NCI-H510A (cell line): ENCODE measurements around the gene CHST11.

Experiments
- DNase-seq: peaks from one replicate; lab custom pipeline; 2025; lab: John Stamatoyannopoulos, UW

CHST11 gene

DNA sequence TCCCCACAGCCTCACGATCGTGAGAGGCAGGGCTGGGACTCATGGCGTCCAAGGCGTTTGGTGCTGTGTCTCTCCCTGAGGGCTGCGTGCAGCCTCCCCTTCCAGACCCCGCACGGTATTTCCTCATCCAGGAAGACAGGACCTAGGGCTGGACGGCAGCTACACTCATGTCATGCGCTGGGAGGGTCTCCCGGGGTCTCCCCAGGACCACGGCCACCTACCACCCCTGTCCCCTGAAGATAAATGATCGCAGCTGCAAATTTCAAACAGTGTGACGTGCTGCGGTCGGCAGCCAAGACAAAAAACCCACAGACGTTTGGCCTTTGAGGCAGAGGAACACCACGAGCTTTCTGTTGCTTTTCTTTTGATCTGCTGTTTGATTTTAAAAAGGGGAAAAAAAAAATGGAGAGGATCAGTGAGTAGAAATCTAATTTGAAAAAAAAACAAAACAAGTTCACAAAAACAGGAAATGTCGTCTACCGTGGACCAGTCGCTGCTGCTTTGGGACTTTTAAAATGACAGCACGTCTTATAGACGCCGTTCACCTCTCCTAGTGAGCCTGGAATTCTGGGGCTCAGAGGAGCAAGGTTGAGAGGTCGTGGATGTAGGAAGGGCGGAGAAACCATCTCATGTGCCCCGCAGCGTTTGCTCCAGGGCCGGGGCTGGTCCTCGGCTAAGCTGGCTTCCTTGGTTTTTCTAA is 263.7 kb downstream of the CHST11 start:
- no peak for DNase-seq

DNA sequence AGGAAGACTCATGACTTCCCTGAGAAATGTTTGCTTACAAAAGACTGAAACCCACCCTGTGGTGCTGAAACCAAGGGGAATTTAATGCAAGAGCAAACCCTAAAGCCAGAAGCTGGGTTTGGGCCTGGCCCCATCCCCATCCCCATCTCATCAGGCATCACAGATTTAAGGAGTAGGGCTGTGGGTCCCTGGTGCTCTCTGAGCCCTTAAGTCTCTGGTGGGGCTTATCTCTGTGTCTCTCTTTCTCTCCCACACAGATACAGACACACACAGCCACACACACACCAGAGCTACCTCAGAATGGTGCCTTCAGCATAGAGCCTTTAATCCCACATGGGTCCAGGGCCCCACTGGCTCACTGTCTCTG is 264.3 kb downstream of the CHST11 start:
- DNase-seq, result no peak

DNA sequence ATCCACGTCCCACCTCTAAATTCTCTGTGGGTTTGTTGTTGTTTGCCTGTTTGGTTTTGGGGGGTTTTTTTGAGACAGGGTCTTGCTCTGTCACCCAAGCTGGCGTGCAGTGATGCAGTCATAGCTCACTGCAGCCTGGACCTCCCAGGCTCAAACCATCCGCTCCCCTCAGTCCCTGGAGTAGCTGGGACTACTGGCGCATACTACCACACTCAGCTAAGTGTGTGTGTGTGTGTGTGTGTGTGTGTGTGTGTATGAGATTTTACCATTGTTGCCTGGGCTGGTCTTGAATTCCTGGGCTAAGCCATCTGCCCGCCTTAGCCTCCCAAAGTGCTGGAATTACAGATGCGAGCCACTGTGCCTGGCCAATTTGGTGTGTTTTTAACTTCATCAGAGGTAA is 265.2 kb downstream of the CHST11 start:
- no peak for DNase-seq

DNA sequence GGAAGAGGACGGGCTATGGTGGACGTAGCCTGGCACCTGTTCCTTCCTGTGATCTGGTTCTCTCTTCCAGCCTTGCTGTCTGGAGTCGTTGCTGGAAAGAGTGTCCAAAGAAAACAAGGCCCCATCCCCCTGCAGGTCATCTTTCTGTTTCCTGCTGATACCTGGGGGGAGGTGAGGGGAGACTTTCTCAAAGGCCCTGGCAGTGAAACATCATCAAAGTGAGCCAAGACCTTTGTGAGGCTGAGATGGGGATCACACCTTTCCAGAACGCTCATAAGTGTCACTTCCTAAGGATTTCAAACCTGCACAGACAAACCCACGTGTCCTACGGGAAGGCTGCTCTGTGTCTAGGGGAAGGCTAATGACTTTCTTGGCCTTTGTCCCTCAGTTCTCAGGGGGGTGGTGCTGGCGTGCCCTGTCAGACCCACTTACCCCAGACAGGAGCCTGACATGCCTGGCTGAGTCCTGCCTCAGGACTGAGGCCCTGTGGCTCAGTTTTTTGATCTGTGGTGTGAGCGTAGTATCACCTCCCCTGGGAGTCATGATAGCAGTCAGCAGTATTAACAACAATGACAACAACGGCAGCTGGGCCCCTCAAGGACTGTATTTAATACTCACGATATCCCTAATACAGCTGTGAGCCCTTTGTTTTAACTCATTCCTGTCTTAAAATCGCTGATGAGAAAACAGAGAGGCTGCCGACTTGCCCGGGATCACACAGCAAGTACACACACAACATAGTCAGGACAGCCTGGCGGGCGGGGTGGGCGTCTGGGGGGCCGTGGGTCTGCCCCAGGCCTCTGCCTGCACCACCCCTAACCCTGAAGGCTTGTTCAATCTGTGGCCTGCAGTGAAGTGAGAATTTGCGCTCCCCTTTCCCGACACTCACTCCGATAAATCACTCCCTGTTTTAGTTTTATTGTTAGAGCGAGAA is 266.1 kb downstream of the CHST11 start:
- DNase-seq, result no peak

DNA sequence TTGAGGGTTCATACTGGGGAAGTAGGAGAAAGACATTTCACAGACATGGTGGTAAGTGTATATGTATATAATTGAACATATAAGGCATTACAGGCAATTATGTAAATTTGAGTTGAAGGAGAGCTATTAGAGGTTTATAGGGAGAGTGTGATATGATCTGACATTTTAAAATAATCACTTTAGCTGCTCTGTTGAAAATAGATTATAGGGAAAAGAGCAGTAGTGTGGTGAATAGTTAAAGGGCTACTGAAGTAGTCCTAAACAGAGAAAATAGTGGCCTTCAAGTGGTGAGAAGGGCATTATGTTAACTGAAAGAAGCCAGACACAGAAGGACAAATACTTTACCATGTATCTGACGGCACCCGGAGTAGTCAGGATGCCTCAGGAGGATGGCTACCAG is 267.1 kb downstream of the CHST11 start:
- DNase-seq, result no peak

DNA sequence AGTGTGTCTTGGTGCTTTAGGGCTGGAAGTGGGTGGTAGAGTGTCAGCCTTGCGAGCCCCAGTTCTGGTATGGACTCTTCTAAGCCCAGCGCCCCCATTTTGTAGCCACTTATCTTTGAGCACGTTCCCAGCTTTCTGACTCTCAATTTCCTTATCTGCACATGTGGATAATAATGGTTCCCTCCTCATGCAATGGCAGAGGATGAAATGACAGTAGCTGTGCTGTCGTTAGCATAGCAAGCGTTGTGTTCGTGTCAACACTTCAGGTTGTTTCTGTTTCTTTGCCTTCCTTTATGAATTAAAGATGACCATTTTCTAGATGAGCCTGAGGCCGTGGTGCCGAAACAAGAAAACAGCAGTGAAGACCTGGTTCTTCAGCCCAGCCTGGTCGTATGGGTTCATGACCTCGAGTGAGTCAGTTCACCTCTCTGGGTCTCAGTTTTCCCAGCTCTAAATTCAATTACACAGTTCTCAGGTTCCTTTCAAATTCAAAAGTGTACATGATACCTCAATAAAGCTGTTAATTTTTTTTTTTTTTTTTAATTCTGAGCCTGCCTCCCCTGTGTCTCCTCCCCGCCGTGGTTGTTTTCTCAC is 268.3 kb downstream of the CHST11 start:
- DNase-seq, result no peak

DNA sequence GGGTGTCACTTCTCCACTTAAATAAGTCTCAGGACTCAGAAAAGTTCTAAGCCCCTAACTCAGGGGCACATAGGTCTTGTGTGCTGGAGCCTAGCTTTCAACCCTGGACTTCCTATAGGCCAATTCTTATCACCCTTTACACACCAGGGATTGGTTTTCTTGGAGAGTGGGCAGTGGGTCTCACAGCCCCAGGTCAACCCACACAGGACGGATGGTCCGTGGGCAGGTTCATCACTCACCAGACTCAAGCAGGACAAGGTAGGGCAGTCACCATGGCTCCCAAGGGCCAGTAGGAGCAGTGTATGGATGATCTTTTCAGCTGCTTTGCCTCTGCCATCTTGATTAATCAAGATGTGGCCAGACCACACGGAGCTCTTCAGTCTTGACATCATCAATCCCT is 268.9 kb downstream of the CHST11 start:
- no peak for DNase-seq

DNA sequence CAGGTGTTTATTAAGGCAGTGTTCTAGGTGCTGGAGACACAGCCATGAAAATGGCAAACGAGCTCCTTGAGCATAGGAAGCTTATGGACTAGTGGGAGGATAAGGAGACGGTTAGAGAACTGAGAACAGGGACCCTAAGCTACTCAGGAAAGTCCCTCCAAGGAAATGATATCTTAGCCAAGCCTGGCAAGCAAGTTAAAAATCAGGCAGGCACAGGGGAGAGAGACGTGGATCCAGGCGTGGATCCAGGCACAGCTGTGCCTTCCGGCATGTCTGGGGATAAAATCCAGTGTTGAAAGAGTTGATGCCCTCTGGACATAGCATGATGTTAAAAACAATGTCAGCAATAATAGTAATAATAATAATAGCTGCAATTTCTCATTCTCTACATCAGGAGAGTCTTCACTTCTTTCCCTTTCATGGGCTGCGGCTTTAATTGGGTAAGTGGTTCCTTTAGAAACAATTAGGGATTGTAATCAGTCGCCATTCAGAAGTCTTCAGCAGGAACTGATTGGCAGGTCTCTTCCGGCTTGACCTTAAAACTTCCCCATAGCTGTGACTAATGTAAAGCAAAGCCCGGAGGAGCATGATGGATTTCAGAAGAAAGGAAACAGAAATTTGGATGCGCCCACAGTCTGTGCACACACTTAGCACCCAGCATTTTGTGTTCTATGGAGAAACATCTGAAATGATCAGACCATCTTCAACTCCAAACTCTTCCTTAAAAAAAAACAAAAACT is 271.1 kb downstream of the CHST11 start:
- no peak for DNase-seq

DNA sequence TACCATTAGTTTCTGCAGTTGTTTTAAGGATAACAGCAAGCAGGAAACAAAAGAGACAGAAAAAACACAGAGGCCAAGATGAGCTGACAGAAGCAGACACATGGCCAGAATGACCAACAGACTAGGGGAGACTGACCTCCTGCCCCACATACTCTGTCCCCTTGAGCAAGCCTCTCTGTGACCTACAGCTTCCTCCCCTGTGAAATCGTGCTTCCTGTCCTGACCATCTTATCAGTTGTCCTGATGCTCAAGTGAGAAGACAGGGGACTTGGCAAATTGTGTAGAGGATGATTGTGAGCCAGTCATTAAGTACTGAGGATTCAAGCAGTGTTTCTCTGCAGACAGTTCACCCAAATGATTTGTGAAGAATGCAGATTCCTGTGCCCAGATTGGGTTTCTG is 272.3 kb downstream of the CHST11 start:
- no peak for DNase-seq

DNA sequence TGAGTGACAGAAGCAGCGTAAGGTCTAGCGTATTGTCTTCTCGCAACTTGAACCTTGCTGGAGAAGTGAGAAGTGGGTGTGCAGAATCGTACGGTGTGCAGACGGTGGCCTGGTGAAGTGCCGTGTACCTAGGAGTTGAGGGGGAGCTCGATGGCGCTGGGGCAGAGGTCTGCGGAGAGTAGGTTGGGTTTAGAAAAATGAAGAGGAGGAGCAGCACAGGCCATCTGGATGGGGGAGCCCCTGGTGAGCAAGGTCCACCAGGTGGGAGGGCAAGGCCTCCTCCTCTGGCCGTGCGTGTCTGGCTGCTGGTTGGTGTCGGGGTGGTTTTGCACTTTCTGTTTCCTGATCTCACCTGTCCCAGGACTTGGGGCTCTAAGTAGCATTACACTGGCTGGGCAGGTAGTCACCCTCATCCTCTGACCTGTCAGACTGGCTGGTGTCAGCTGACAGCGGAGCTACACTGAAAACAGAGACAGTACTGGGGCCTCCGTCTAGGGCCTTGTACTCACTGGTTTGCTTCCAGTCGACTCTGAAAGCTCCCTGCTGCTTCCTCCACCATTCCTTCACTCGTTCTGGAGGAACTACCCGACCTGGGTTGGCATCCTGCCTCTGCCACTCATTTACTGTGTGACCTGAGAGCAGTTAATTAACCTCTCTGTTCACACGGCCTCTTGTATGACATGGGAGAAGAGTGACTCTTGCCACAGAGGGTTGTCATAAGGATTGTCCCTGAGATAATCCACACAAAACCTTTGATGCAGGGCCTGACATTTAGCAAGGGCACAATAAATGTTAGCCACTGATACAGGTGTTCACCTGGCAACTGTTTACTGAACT is 273.1 kb downstream of the CHST11 start:
- DNase-seq, result no peak

DNA sequence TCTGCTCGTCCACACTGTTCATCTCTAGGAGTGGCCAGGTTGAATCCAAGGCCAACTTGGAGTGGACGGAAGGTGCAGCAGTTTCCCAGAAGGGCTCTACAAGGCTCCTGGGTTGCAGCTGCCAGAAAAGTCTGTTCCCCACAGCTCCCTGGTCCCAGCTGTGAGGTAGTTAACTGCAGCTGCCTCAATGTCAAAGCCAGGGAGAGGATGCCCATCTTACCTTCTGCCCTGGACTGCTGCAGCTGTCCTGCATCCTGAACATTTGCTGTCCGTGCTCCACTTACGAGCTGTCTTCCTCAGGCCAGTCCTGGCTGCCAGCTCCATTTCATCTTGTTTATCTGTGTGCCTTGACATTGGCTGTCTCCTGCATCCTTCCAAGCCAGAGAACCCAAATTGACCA is 274.0 kb downstream of the CHST11 start:
- no peak for DNase-seq

DNA sequence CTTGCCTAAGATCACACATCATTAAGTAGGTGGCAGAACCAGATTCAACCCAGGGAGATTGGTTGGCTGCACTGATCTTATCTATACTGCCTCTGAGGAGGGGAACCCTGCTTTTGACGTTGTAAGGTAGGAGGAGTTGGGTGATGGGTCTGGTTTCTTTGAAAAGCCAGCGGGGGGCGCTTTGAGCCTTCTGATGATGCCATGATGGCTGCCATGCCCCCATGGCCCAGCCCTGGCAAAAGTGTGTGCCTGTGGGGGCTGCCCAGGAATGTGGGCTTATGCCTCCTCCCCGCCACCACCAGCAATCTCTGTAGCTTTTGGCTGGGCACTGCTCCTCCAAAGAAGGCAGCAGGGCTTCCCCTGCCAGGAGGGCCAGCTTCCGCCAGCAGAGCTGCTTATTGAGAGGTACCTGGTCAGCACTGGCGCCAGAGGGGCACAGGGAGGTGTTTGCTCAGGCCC is 277.0 kb downstream of the CHST11 start:
- DNase-seq, result peak; percentile 25

DNA sequence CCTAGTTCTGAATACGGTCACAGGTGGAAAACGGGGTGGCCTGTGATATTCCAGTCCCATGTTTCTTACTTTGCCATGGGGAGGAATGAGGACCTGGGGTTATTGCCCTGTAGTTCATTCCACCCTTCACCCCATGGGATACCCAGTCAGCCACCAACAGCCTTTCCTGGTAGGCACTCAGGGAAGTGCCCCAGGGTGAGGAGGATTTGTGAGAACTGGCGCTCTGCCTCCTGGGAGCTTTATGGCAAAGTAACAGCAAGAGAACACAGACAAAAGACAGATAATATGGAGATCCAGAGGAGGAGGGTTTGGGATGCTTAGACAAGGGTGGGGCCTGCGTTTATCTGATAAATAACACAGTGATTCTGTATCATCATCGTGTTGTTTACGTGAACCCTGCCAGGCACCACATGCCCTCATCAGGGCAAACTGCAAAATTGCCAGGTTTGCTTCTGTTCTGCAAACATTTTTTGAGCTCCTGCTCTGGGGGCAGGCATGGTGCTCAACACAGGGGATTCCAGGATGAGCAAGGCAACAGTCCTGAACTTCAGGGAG is 277.9 kb downstream of the CHST11 start:
- DNase-seq, result no peak

DNA sequence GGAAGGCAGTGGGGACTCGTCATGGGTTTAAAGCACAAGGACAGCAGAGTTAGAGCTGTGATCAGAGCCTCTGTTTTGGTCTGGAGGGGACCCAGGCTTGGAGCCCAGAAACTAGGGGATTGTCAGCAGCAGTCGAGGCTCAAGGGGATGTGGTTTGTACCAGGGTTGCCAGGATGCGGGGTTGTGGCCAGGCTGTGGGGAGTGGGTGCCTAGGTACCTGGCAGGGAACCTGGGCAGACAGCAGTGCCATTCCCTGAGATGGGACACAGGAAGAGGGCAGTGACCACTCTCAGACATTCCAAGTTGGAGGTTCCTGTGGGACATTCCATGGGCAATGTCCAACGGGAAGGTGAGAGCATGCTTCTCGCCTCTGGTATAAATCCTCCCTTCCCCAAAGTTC is 279.1 kb downstream of the CHST11 start:
- DNase-seq, result no peak

DNA sequence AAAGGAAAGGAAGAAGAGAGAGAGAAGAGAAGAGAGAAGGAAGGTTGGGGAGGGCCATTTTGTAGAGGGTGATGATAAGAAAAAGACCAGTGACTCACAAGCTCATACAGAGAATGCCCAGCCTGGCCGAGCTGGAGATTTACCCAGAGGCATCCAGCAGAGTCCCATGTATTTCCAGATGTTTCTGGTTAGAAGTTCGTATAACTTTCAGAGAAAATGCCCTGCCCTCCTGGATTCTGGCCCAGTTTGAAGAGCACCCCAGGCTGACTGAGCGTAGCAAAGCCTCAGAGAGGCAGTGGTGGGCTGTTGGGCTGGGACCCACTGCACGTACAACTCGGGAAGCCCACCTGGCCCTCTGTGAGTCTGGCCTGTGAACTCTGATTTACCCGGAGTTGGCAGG is 279.6 kb downstream of the CHST11 start:
- no peak for DNase-seq

DNA sequence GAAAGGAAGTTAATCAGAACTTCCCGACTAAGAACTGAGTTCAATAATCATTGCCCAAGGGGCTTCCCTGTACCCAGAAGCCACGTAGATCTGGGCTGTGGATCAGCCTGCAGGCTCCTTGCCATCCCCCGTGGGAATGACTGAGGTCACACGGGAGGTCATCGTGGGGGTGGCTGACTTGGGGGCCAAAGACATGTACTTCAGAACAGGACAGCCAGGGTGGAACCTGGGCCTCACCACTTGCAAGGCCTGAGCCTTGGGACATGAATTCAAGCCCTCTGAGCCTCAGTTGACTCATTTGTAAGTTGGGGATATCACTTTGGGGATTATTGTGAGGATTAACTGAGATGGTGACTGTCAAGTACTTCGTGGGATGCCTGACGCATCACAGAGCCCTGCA is 280.4 kb downstream of the CHST11 start:
- DNase-seq, result no peak

DNA sequence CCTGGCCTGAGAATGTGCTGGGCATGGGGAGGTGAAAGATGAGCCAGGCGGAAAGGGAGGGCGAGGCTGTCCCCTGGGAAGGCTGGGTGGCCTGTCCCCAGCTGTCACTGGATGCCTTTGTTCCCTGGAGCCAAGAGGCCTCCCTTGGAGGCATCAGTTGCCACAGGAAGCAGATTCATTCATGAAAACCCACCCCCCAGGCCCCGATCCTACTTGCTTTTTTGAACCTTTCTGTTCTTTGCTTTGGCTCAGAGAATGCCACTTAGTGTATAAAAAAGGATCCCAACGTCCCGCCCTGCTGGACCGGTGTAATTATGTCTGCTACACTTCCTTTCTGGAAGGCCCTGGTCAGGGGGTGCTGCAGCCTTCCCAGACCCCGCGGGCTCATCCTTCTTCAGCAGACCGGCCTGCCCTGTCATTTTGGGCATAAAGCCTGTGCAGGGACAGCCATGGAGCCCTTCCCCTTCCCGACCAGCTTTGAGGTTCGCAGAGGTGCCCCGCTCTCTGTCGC is 281.1 kb downstream of the CHST11 start:
- no peak for DNase-seq

DNA sequence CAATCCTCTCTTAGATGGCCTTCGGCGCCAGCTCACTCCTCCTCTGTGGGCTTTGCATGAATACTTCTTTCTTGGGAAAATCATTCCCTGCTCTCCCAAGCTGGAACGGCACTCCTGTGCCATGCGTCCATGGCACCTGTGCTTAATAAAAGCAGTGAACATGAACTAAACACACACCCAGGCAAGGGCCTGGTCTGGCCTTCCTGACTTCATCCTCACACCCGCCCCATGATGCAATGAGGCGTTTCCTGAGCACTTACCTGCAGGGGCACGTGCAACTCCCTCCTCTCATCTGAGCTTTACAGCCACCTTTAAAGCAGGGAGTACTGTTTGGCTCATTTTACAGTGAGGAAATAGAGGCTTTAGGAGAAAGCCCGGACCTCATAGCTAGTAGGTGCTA is 281.6 kb downstream of the CHST11 start:
- peak; percentile 46 for DNase-seq

DNA sequence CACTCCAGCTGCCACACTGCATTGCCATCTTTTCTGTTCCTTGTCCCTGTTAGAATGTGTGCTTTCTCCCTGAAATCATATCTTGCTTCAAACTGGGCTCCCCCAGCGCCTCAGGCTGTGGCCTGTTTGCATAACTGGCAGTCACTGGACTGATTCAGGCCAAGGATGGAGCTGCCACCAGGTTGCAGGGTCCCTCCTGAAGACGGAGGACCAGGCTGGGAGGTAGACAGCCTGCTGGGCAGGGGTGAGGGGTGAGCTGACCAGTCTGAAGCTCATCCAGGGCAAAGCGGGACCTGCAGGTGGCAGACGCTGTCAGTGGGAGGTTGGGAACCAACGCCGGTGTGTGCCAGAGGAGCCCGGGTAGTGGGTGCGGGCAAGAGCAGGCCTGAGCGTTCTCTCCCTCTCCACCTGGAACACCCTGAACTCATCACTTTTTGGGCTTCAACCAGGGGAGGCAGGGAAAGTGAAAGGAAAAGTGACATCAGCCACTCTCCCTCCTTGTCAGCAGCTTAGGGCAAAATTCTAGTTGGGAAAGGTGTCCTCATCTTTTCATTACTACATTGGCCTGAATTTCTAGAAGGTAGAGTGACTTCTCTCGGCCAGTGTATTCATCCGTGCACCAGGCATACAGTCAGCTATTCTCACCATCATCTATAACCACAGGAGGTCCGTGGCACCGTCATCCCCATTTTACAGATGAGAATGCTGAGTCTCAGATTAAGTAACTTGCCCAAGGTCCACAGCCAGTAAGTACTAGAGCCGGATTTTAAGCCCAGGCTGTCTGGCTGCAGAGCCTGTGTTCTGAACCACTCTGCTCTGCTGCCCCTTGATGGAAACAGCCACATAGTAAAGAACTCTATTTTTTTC is 282.3 kb downstream of the CHST11 start:
- DNase-seq, result no peak

DNA sequence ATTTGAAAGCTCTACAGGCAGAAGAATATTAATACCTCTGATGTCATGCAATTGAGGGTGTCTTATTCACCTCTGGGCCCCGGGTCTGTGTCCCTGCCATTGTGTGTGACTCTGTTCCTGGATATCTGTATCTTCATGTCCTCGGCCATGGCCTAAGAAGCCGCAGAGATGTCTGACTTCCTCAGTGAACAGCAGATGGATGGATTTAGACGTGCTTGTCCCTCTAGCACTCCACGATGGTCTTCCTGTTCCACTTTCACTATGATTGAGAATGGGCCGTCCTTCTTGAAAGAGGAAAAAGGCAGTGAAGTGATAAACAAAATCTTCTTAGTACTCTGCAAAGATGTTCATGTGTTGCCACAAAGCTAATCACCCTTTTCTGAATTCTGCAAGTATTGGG is 283.9 kb downstream of the CHST11 start:
- no peak for DNase-seq
